WTC11 (cell line): ENCODE measurements around the gene SUN2. TPM values are rescaled to one million over a fixed set of nuclear protein-coding genes. Genes with fewer than 3 reads are reported as not detected.

ENCODE experiments used
- ATAC-seq: fragments of 200-7000 bp; cut with Tn5 transposase; 2 replicates; pipeline ENCODE4 v1.10.0; 2021; ENCODE audit warnings: mild to moderate bottlenecking, moderate library complexity
- CTCF ChIA-PET: fragments of 300-600 bp; sonication (Branson Sonifier 250); formaldehyde crosslinking; loops from one replicate; lab custom pipeline; 2021; ENCODE audit warnings: antibody characterized with exemption; lab: Charles Lee
- POLR2A ChIA-PET: fragments of 350-600 bp; sonication (Branson Sonifier 250); formaldehyde crosslinking; loops from one replicate; lab custom pipeline; 2021; ENCODE audit warnings: antibody characterized with exemption; lab: Charles Lee
- DNase-seq: peaks from one replicate; pipeline ENCODE4 v3.0.0; 2021; ENCODE audit warnings: low spot score
- H3K27ac Mint-ChIP-seq: 2 replicates; pipeline ENCODE4 v1.8.0; 2021; ENCODE audit warnings: mixed read lengths
- H3K27me3 Mint-ChIP-seq: 2 replicates; pipeline ENCODE4 v1.8.0; 2021; ENCODE audit warnings: low read depth, mild to moderate bottlenecking, moderate library complexity, mixed read lengths
- H3K36me3 Mint-ChIP-seq: 2 replicates; pipeline ENCODE4 v1.8.0; 2021; ENCODE audit warnings: mixed read lengths
- H3K4me1 Mint-ChIP-seq: 2 replicates; pipeline ENCODE4 v1.8.0; 2022; ENCODE audit warnings: mixed read lengths
- H3K4me3 Mint-ChIP-seq: 2 replicates; pipeline ENCODE4 v1.8.0; 2021; ENCODE audit warnings: mild to moderate bottlenecking, moderate library complexity, mixed read lengths
- H3K9me3 Mint-ChIP-seq: 2 replicates; pipeline ENCODE4 v1.8.0; 2021; ENCODE audit warnings: mixed read lengths
- IRF2 ChIP-seq: sonication (generic); formaldehyde crosslinking; IDR thresholded peaks from 2 replicates; pipeline ENCODE4 v1.8.0; 2022; ENCODE audit warnings: low read depth, missing genetic modification reagents, borderline replicate concordance
- KAT7 ChIP-seq: sonication (generic); formaldehyde crosslinking; IDR thresholded peaks from 2 replicates; pipeline ENCODE4 v1.8.1; 2023; ENCODE audit warnings: missing genetic modification reagents, mild to moderate bottlenecking, borderline replicate concordance
- NFYB ChIP-seq: sonication (generic); formaldehyde crosslinking; conservative IDR thresholded peaks from 2 replicates; pipeline ENCODE4 v1.8.0; 2022; ENCODE audit warnings: low read depth, missing genetic modification reagents
- SMAD3 ChIP-seq: sonication (generic); formaldehyde crosslinking; IDR thresholded peaks from 2 replicates; pipeline ENCODE4 v1.8.0; 2022; ENCODE audit warnings: missing genetic modification reagents, mild to moderate bottlenecking, borderline replicate concordance
- TCF7 ChIP-seq: sonication (generic); formaldehyde crosslinking; IDR thresholded peaks from 2 replicates; pipeline ENCODE4 v1.8.0; 2022; ENCODE audit warnings: mild to moderate bottlenecking, low read depth, missing genetic modification reagents, moderate library complexity
- ZNF138 ChIP-seq: sonication (generic); formaldehyde crosslinking; conservative IDR thresholded peaks from 2 replicates; pipeline ENCODE4 v1.8.1; 2022; ENCODE audit warnings: mild to moderate bottlenecking, moderate library complexity, missing genetic modification reagents
- ZNF219 ChIP-seq: sonication (generic); formaldehyde crosslinking; IDR thresholded peaks from 2 replicates; pipeline ENCODE4 v1.8.0; 2023; ENCODE audit warnings: missing genetic modification reagents, mild to moderate bottlenecking, borderline replicate concordance
- ZNF232 ChIP-seq: sonication (generic); formaldehyde crosslinking; IDR thresholded peaks from 2 replicates; pipeline ENCODE4 v1.8.0; 2022; ENCODE audit warnings: mild to moderate bottlenecking, missing genetic modification reagents
- ZNF416 ChIP-seq: fragments of 250-450 bp; sonication (Bioruptor Pico); IDR thresholded peaks from 2 replicates; pipeline ENCODE4 v1.9.0; 2021; ENCODE audit warnings: mild to moderate bottlenecking, inconsistent platforms
- ZNF423 ChIP-seq: fragments of 250-450 bp; sonication (Bioruptor Pico); IDR thresholded peaks from 2 replicates; pipeline ENCODE4 v2.1.2; 2022; ENCODE audit warnings: mild to moderate bottlenecking, moderate library complexity
- ZNF671 ChIP-seq: fragments of 250-450 bp; sonication (Bioruptor Pico); IDR thresholded peaks from 2 replicates; pipeline ENCODE4 v1.8.0; 2021; ENCODE audit warnings: mild to moderate bottlenecking
- total RNA-seq: library from RNA; stranded (reverse); gene quantifications from 3 replicates; pipeline ENCODE4 v1.2.3, GENCODE V29; 2021
- TF ChIP-seq, protein P1 (sequence below): fragments of 250-450 bp; sonication (Bioruptor Pico); IDR thresholded peaks from 2 replicates; pipeline ENCODE4 v1.9.0; 2021; ENCODE audit warnings: mild to moderate bottlenecking
- TF ChIP-seq, protein P2 (sequence below): fragments of 200-600 bp; IDR thresholded peaks from 2 replicates; pipeline ENCODE4 v1.8.0; 2022; ENCODE audit warnings: antibody characterized with exemption
- TF ChIP-seq, protein P3 (sequence below): sonication (generic); formaldehyde crosslinking; IDR thresholded peaks from 2 replicates; pipeline ENCODE4 v1.8.1; 2023; ENCODE audit warnings: mild to moderate bottlenecking, missing genetic modification reagents
- TF ChIP-seq, protein P4 (sequence below): sonication (generic); formaldehyde crosslinking; IDR thresholded peaks from 2 replicates; pipeline ENCODE4 v1.8.1; 2023; ENCODE audit warnings: mild to moderate bottlenecking, missing genetic modification reagents, borderline replicate concordance
- TF ChIP-seq, protein P5 (sequence below): sonication (generic); formaldehyde crosslinking; IDR thresholded peaks from 2 replicates; pipeline ENCODE4 v1.8.1; 2023; ENCODE audit warnings: mild to moderate bottlenecking, moderate library complexity, missing genetic modification reagents
- TF ChIP-seq, protein P6 (sequence below): sonication (generic); formaldehyde crosslinking; IDR thresholded peaks from 2 replicates; pipeline ENCODE4 v1.8.1; 2023; ENCODE audit warnings: mild to moderate bottlenecking, missing genetic modification reagents, moderate library complexity
- TF ChIP-seq, protein P7 (sequence below): sonication (generic); formaldehyde crosslinking; IDR thresholded peaks from 2 replicates; pipeline ENCODE4 v1.8.0; 2022; ENCODE audit warnings: mild to moderate bottlenecking, missing genetic modification reagents
- TF ChIP-seq, protein P8 (sequence below): sonication (generic); formaldehyde crosslinking; IDR thresholded peaks from 2 replicates; pipeline ENCODE4 v1.8.0; 2023; ENCODE audit warnings: missing genetic modification reagents, mild to moderate bottlenecking, borderline replicate concordance

Gene SUN2
- total RNA-seq, 1 experiment from 2014 or later = 30.1 TPM

DNA sequence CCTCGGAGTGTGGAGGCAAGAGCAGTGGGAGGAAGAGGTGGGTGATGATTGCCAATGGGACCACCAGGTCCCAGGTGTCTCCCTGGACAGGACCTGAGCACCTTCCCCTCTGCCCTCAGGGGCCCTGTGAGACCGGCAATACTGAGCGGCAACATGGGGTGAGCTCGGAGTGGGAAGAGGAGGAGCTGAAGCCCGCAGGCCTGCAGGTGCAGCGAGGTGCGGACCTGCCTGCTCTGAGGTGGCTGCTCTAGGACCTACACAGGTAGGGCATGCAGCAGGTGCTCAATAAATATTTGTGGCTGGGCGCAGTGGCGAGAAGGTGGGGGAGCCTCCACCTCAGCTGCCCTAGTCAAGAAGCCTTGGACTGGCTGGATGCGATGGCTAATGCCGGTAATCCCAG, 12.2 kb upstream of the SUN2 start (continued):
- TF ChIP-seq, protein P1, sequence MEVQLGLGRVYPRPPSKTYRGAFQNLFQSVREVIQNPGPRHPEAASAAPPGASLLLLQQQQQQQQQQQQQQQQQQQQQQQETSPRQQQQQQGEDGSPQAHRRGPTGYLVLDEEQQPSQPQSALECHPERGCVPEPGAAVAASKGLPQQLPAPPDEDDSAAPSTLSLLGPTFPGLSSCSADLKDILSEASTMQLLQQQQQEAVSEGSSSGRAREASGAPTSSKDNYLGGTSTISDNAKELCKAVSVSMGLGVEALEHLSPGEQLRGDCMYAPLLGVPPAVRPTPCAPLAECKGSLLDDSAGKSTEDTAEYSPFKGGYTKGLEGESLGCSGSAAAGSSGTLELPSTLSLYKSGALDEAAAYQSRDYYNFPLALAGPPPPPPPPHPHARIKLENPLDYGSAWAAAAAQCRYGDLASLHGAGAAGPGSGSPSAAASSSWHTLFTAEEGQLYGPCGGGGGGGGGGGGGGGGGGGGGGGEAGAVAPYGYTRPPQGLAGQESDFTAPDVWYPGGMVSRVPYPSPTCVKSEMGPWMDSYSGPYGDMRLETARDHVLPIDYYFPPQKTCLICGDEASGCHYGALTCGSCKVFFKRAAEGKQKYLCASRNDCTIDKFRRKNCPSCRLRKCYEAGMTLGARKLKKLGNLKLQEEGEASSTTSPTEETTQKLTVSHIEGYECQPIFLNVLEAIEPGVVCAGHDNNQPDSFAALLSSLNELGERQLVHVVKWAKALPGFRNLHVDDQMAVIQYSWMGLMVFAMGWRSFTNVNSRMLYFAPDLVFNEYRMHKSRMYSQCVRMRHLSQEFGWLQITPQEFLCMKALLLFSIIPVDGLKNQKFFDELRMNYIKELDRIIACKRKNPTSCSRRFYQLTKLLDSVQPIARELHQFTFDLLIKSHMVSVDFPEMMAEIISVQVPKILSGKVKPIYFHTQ (CRISPR knock-in tag) = no peak
- TF ChIP-seq, protein P2, sequence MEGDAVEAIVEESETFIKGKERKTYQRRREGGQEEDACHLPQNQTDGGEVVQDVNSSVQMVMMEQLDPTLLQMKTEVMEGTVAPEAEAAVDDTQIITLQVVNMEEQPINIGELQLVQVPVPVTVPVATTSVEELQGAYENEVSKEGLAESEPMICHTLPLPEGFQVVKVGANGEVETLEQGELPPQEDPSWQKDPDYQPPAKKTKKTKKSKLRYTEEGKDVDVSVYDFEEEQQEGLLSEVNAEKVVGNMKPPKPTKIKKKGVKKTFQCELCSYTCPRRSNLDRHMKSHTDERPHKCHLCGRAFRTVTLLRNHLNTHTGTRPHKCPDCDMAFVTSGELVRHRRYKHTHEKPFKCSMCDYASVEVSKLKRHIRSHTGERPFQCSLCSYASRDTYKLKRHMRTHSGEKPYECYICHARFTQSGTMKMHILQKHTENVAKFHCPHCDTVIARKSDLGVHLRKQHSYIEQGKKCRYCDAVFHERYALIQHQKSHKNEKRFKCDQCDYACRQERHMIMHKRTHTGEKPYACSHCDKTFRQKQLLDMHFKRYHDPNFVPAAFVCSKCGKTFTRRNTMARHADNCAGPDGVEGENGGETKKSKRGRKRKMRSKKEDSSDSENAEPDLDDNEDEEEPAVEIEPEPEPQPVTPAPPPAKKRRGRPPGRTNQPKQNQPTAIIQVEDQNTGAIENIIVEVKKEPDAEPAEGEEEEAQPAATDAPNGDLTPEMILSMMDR = no peak
- no peak for TF ChIP-seq ZNF232 (CRISPR knock-in tag)
- no peak for TF ChIP-seq NFYB (CRISPR knock-in tag)

DNA sequence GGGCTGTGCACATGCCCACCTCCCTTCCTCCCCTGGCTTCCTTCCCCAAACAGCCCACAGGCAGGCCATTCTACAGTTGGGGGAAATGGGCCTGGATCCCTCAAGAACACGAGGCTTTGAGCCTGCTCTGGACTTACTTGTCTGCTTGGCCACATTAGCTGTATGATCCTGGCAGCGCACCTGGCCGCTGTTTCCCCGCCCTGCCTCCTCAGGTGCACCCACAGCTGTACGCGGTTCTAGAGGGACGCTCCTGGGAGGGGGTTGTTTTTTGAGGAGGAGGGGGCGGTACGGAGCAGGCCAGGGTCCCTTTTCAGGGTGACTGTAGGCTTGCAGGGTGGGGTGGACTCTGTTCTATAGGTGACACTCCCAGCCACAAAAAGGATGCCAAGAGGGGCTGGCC, 11.5 kb upstream of the SUN2 start:
- ATAC-seq = no peak
- no peaks in the 10 kb centered on the region for H3K36me3 Mint-ChIP-seq
- H3K9me3 Mint-ChIP-seq = no peaks in the 10 kb centered on the region
- H3K4me1 Mint-ChIP-seq = 0 out of 2 replicates have a peak, but pooled peaks cover 3% of the 10 kb centered on the region
- ChIA-PET POLR2A (no interaction called here), CTCF (interaction anchor here (0.6 to 5.3 kb wide), 17 partner anchors 16 to 539 kb away, joined by 3 to 83 read pairs (median 18); partner anchors contain the start of genes CBX6 and NPTXR)
- H3K27ac Mint-ChIP-seq = no peak overlapping the region
- no peak for DNase-seq
- no peaks in the 10 kb centered on the region for H3K27me3 Mint-ChIP-seq
- no peak overlapping the region for H3K4me3 Mint-ChIP-seq
- TF ChIP-seq ZNF219 (CRISPR knock-in tag) (no peak), TCF7 (CRISPR knock-in tag) (no peak), IRF2 (CRISPR knock-in tag) (no peak), ZNF416 (CRISPR knock-in tag) (no peak), ZNF138 (CRISPR knock-in tag) (no peak), ZNF232 (CRISPR knock-in tag) (no peak), SMAD3 (no peak), ZNF423 (CRISPR knock-in tag) (no peak), KAT7 (CRISPR knock-in tag) (no peak), ZNF671 (CRISPR knock-in tag) (no peak)
- TF ChIP-seq, protein P3, sequence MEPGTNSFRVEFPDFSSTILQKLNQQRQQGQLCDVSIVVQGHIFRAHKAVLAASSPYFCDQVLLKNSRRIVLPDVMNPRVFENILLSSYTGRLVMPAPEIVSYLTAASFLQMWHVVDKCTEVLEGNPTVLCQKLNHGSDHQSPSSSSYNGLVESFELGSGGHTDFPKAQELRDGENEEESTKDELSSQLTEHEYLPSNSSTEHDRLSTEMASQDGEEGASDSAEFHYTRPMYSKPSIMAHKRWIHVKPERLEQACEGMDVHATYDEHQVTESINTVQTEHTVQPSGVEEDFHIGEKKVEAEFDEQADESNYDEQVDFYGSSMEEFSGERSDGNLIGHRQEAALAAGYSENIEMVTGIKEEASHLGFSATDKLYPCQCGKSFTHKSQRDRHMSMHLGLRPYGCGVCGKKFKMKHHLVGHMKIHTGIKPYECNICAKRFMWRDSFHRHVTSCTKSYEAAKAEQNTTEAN = no peak
- TF ChIP-seq, protein P4, sequence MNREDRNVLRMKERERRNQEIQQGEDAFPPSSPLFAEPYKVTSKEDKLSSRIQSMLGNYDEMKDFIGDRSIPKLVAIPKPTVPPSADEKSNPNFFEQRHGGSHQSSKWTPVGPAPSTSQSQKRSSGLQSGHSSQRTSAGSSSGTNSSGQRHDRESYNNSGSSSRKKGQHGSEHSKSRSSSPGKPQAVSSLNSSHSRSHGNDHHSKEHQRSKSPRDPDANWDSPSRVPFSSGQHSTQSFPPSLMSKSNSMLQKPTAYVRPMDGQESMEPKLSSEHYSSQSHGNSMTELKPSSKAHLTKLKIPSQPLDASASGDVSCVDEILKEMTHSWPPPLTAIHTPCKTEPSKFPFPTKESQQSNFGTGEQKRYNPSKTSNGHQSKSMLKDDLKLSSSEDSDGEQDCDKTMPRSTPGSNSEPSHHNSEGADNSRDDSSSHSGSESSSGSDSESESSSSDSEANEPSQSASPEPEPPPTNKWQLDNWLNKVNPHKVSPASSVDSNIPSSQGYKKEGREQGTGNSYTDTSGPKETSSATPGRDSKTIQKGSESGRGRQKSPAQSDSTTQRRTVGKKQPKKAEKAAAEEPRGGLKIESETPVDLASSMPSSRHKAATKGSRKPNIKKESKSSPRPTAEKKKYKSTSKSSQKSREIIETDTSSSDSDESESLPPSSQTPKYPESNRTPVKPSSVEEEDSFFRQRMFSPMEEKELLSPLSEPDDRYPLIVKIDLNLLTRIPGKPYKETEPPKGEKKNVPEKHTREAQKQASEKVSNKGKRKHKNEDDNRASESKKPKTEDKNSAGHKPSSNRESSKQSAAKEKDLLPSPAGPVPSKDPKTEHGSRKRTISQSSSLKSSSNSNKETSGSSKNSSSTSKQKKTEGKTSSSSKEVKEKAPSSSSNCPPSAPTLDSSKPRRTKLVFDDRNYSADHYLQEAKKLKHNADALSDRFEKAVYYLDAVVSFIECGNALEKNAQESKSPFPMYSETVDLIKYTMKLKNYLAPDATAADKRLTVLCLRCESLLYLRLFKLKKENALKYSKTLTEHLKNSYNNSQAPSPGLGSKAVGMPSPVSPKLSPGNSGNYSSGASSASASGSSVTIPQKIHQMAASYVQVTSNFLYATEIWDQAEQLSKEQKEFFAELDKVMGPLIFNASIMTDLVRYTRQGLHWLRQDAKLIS (CRISPR knock-in tag) = no peak
- TF ChIP-seq, protein P5, sequence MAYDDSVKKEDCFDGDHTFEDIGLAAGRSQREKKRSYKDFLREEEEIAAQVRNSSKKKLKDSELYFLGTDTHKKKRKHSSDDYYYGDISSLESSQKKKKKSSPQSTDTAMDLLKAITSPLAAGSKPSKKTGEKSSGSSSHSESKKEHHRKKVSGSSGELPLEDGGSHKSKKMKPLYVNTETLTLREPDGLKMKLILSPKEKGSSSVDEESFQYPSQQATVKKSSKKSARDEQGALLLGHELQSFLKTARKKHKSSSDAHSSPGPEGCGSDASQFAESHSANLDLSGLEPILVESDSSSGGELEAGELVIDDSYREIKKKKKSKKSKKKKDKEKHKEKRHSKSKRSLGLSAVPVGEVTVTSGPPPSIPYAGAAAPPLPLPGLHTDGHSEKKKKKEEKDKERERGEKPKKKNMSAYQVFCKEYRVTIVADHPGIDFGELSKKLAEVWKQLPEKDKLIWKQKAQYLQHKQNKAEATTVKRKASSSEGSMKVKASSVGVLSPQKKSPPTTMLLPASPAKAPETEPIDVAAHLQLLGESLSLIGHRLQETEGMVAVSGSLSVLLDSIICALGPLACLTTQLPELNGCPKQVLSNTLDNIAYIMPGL (CRISPR knock-in tag) = no peak
- TF ChIP-seq, protein P6, sequence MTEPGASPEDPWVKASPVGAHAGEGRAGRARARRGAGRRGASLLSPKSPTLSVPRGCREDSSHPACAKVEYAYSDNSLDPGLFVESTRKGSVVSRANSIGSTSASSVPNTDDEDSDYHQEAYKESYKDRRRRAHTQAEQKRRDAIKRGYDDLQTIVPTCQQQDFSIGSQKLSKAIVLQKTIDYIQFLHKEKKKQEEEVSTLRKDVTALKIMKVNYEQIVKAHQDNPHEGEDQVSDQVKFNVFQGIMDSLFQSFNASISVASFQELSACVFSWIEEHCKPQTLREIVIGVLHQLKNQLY (CRISPR knock-in tag) = no peak
- TF ChIP-seq, protein P7, sequence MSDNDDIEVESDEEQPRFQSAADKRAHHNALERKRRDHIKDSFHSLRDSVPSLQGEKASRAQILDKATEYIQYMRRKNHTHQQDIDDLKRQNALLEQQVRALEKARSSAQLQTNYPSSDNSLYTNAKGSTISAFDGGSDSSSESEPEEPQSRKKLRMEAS (CRISPR knock-in tag) = no peak
- TF ChIP-seq, protein P8, sequence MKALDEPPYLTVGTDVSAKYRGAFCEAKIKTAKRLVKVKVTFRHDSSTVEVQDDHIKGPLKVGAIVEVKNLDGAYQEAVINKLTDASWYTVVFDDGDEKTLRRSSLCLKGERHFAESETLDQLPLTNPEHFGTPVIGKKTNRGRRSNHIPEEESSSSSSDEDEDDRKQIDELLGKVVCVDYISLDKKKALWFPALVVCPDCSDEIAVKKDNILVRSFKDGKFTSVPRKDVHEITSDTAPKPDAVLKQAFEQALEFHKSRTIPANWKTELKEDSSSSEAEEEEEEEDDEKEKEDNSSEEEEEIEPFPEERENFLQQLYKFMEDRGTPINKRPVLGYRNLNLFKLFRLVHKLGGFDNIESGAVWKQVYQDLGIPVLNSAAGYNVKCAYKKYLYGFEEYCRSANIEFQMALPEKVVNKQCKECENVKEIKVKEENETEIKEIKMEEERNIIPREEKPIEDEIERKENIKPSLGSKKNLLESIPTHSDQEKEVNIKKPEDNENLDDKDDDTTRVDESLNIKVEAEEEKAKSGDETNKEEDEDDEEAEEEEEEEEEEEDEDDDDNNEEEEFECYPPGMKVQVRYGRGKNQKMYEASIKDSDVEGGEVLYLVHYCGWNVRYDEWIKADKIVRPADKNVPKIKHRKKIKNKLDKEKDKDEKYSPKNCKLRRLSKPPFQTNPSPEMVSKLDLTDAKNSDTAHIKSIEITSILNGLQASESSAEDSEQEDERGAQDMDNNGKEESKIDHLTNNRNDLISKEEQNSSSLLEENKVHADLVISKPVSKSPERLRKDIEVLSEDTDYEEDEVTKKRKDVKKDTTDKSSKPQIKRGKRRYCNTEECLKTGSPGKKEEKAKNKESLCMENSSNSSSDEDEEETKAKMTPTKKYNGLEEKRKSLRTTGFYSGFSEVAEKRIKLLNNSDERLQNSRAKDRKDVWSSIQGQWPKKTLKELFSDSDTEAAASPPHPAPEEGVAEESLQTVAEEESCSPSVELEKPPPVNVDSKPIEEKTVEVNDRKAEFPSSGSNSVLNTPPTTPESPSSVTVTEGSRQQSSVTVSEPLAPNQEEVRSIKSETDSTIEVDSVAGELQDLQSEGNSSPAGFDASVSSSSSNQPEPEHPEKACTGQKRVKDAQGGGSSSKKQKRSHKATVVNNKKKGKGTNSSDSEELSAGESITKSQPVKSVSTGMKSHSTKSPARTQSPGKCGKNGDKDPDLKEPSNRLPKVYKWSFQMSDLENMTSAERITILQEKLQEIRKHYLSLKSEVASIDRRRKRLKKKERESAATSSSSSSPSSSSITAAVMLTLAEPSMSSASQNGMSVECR (CRISPR knock-in tag) = no peak
